Measurements from ENCODE around the gene UBE2E1.

Gene UBE2E1

GRCh38 chr3:23820888-23821287 lies 15.1 kb downstream of the UBE2E1 start:
- DNase-seq (ENCODE audit: low read depth): no peak

- DNase-seq (ENCODE audit: low read depth): no peak
Observed at GRCh38 chr3:23821858-23822257, 16.1 kb downstream of the UBE2E1 start.

- DNase-seq (ENCODE audit: low read depth): no peak
Observed at GRCh38 chr3:23822559-23822958, 16.8 kb downstream of the UBE2E1 start.

GRCh38 chr3:23823620-23824019 lies 17.9 kb downstream of the UBE2E1 start:
- no peak for DNase-seq (ENCODE audit: low read depth)

DNA sequence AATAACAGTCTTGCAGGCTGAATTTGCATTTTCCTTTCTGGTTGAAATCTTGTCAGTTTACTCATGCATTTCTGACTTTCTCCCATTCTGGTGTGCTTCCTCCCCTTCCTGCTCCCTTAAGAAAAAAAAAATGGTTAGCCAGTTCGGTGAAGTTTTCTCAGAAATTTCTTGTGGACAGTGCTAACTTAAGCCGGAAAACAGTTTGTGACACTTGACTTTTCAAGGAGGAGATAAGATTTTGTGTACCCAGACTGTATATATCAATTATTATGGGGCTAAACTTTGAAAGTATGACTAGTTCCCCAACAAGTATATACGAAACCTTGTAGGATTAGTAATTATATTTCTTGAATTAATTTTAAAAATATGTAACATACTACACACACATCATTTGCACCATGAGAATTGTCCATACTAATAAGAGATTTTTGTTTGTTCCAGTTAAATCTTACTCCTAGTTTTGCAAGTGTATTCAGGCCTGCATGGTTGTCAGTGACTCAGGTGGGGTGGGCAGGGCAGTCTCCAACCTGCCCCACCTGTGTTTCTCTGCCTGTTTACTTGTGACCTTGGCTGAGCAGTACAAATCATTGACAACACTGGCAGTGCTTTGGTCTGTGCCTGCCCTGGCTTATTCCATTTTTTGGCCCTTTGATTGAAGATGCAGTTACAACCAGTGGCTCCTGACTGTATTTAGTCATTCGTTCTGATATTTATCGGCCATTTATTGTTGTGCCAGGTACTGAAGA lies 19.1 kb downstream of the UBE2E1 start:
- no peak for DNase-seq (ENCODE audit: low read depth)

DNA sequence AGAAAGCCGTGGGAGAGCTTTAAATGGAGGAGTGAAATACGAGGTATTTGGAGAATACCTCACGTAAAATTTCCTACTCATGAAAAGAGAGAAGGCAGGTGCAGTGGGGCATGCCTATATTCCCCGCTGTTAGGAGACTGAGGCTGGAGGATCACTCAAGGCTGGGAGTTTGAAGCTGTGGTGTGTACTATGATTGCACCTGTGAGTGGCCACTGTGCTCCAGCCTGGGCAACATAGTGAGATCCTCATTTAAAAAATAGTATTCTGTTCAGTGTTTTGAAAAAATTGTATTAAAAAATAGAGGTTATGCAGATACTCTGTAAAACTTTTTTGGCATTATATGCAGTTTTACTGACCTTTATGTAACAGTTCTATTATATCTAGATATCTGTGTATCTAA lies 20.0 kb downstream of the UBE2E1 start:
- no peak for DNase-seq (ENCODE audit: low read depth)

- DNase-seq (ENCODE audit: low read depth): no peak
Observed at GRCh38 chr3:23826382-23827064, 20.8 kb downstream of the UBE2E1 start.

- no peak for DNase-seq (ENCODE audit: low read depth)
Observed at GRCh38 chr3:23829242-23829934, 23.6 kb downstream of the UBE2E1 start.

DNA sequence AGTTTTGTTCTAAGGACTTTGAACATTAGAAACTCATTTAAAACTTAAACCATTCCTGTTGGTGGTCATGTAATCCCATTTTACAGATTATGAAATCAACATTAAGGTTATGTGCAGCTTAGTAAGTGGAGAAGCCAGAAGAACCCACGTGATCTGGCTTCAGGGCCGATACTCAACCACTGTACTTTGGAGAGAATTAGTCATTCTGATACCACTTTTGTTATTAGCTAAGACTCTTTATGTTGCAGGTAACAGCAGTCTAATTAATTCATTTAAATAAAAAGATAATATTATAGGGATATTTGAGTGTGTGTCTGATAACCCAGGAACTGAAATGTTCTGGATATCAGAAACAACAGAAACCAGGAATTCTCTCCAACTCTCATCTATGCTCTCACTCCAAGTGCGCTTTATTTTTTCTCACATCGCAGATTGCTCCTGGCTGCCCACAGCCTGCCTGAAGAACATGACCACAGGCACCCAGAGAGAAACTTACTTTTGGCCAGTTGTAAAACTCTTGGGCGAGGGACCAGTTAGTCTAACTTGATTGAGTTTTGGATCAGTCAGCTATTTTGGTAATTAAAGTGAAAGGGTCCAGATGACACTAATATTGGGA lies 25.2 kb downstream of the UBE2E1 start:
- DNase-seq (ENCODE audit: low read depth): no peak

- DNase-seq (ENCODE audit: low read depth): no peak
Observed at GRCh38 chr3:23831517-23832394, 26.0 kb downstream of the UBE2E1 start.

DNA sequence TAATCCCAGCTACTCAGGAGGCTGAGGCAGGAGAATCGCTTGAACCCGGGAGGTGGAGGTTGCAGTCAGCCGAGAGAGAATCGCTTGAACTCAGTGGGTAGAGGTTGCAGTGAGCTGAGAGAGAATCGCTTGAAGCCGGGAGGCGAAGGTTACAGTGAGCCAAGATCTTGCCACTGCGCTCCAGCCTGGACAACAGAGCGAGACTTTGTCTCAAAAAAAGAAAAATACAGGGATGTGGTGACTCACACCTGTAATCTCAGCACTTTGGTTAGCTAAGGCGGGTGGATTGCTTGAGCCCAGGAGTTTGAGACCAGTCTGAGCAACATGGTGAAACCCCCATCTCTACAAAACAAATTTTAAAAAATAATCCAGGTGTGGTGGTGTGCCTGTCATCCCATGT lies 26.8 kb downstream of the UBE2E1 start:
- no peak for DNase-seq (ENCODE audit: low read depth)

GRCh38 chr3:23834082-23834870 lies 28.5 kb downstream of the UBE2E1 start:
- DNase-seq (ENCODE audit: low read depth): no peak

GRCh38 chr3:23835087-23835486 lies 29.3 kb downstream of the UBE2E1 start:
- DNase-seq (ENCODE audit: low read depth): no peak

DNA sequence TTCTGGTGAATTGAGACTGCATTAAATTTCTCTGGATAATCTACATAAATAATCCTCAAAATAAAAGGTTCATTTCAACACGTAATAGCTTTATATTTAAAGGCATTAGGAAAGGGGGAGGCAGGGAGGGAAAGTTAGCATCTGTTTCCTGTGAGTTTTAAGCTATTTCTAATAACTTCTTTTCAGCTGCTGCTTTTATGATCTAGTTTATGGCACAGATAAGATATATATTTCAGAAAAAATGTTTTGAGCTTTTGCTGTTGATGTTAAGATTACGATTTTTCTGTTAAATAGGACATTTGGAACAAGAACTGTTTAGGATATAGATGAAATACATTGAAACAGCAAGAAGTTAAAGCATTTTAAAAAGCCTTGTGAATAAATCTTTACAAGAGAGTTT lies 30.0 kb downstream of the UBE2E1 start:
- no peak for DNase-seq (ENCODE audit: low read depth)

- DNase-seq (ENCODE audit: low read depth): no peak
Observed at GRCh38 chr3:23836536-23837230, 30.9 kb downstream of the UBE2E1 start.

DNA sequence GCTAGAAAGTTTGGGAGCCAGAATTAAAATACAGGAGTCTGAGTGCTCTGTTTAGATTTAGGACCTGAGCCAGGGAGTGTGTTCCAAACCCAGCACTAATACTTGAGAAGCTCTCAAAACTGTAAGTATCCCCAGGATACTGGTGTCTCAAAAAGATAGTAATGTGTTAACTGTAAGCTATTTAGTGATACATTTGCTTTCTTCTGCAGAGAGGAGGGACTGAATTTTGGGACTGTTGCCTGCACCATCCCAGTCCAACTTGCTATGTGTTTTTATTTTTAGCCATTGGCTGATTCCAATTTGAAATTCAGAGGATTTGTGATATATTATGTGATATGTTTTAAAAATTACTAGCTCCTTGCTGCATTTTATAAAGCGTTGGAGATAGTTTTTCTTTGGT lies 31.5 kb downstream of the UBE2E1 start:
- DNase-seq (ENCODE audit: low read depth): no peak

- no peak for DNase-seq (ENCODE audit: low read depth)
Observed at GRCh38 chr3:23837691-23838090, 31.9 kb downstream of the UBE2E1 start.

- no peak for DNase-seq (ENCODE audit: low read depth)
Observed at GRCh38 chr3:23840521-23840920, 34.8 kb downstream of the UBE2E1 start.

DNA sequence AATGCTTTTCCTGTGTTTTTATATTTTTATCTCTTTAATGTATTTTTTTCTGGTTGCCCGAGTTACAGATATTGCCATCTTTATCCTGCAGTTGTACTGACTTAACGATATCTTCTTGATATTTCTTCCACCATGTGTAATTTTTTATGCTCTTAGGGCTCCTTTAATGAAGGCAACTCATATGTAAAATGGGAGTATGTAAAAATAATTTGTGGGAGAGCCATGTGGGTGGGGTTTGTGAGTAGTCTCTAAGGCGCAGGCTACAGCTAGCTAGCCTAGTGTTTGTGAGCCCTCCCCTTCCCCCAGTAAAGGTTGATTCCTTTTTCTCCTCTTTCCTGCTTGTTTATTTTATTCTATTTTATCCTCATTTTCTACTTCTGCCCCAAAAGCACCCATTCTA lies 38.1 kb downstream of the UBE2E1 start:
- no peak for DNase-seq (ENCODE audit: low read depth)
